ENCODE measurements around the gene TXNRD1.

The TXNRD1 gene

GRCh38 chr12:104347374-104348075 lies 131.9 kb downstream of the TXNRD1 start:
- Histone ChIP-seq H3K9me3 (ENCODE audit: control insufficient read depth in 1 of 2, low read length in 2 of 2) (no peaks in the 10 kb centered on the region), H3K9ac (ENCODE audit: low read depth in 1 of 2, low read length in 2 of 2) (no peak overlapping the region), H3K4me1 (ENCODE audit: control insufficient read depth in 1 of 2, insufficient read depth in 2 of 2, low read length in 2 of 2) (no peaks in the 10 kb centered on the region), H3K27me3 (ENCODE audit: control insufficient read depth in 1 of 2, insufficient read depth in 2 of 2, low read length in 2 of 2) (no peaks in the 10 kb centered on the region), H3K27ac (ENCODE audit: low read depth, low read length) (no peak overlapping the region), H3K36me3 (ENCODE audit: control insufficient read depth in 1 of 2, insufficient read depth in 2 of 2, low read length in 2 of 2) (peaks cover 28 to 71% of the 10 kb centered on the region in 2 donors), H3K4me3 (ENCODE audit: low read depth in 1 of 2, low read length in 2 of 2) (no peak overlapping the region)

GRCh38 chr12:104348283-104348993 lies 132.9 kb downstream of the TXNRD1 start:
- H3K4me1 ChIP-seq (ENCODE audit: control insufficient read depth in 1 of 2, insufficient read depth in 2 of 2, low read length in 2 of 2): no peaks in the 10 kb centered on the region
- H3K9me3 ChIP-seq (ENCODE audit: control insufficient read depth in 1 of 2, low read length in 2 of 2): no peaks in the 10 kb centered on the region
- no peak overlapping the region for H3K4me3 ChIP-seq (ENCODE audit: low read depth in 1 of 2, low read length in 2 of 2)
- H3K27me3 ChIP-seq (ENCODE audit: control insufficient read depth in 1 of 2, insufficient read depth in 2 of 2, low read length in 2 of 2): no peaks in the 10 kb centered on the region
- peaks cover 21 to 62% of the 10 kb centered on the region in 2 donors for H3K36me3 ChIP-seq (ENCODE audit: control insufficient read depth in 1 of 2, insufficient read depth in 2 of 2, low read length in 2 of 2)
- no peak overlapping the region for H3K27ac ChIP-seq (ENCODE audit: low read depth, low read length)
- H3K9ac ChIP-seq (ENCODE audit: low read depth in 1 of 2, low read length in 2 of 2): no peak overlapping the region

GRCh38 chr12:104348994-104349494 lies 133.5 kb downstream of the TXNRD1 start:
- H3K4me1 ChIP-seq (ENCODE audit: control insufficient read depth in 1 of 2, insufficient read depth in 2 of 2, low read length in 2 of 2): no peaks in the 10 kb centered on the region
- H3K36me3 ChIP-seq (ENCODE audit: control insufficient read depth in 1 of 2, insufficient read depth in 2 of 2, low read length in 2 of 2): peaks cover 21 to 62% of the 10 kb centered on the region in 2 donors
- no peak overlapping the region for H3K27ac ChIP-seq (ENCODE audit: low read depth, low read length)
- H3K4me3 ChIP-seq (ENCODE audit: low read depth in 1 of 2, low read length in 2 of 2): no peak overlapping the region
- no peak overlapping the region for H3K9ac ChIP-seq (ENCODE audit: low read depth in 1 of 2, low read length in 2 of 2)
- no peaks in the 10 kb centered on the region for H3K27me3 ChIP-seq (ENCODE audit: control insufficient read depth in 1 of 2, insufficient read depth in 2 of 2, low read length in 2 of 2)
- no peaks in the 10 kb centered on the region for H3K9me3 ChIP-seq (ENCODE audit: control insufficient read depth in 1 of 2, low read length in 2 of 2)

GRCh38 chr12:104350211-104351056 lies 134.9 kb downstream of the TXNRD1 start:
- H3K4me3 ChIP-seq (ENCODE audit: low read depth in 1 of 2, low read length in 2 of 2): no peak overlapping the region
- H3K27ac ChIP-seq (ENCODE audit: low read depth, low read length): no peak overlapping the region
- H3K9ac ChIP-seq (ENCODE audit: low read depth in 1 of 2, low read length in 2 of 2): no peak overlapping the region
- peaks cover 21 to 51% of the 10 kb centered on the region in 2 donors for H3K36me3 ChIP-seq (ENCODE audit: control insufficient read depth in 1 of 2, insufficient read depth in 2 of 2, low read length in 2 of 2)
- H3K9me3 ChIP-seq (ENCODE audit: control insufficient read depth in 1 of 2, low read length in 2 of 2): no peaks in the 10 kb centered on the region
- no peaks in the 10 kb centered on the region for H3K4me1 ChIP-seq (ENCODE audit: control insufficient read depth in 1 of 2, insufficient read depth in 2 of 2, low read length in 2 of 2)
- no peaks in the 10 kb centered on the region for H3K27me3 ChIP-seq (ENCODE audit: control insufficient read depth in 1 of 2, insufficient read depth in 2 of 2, low read length in 2 of 2)

- Histone ChIP-seq H3K9ac (ENCODE audit: low read depth in 1 of 2, low read length in 2 of 2) (no peak overlapping the region), H3K27ac (ENCODE audit: low read depth, low read length) (no peak overlapping the region), H3K4me1 (ENCODE audit: control insufficient read depth in 1 of 2, insufficient read depth in 2 of 2, low read length in 2 of 2) (no peaks in the 10 kb centered on the region), H3K9me3 (ENCODE audit: control insufficient read depth in 1 of 2, low read length in 2 of 2) (no peaks in the 10 kb centered on the region), H3K36me3 (ENCODE audit: control insufficient read depth in 1 of 2, insufficient read depth in 2 of 2, low read length in 2 of 2) (peaks cover 21 to 44% of the 10 kb centered on the region in 2 donors), H3K27me3 (ENCODE audit: control insufficient read depth in 1 of 2, insufficient read depth in 2 of 2, low read length in 2 of 2) (no peaks in the 10 kb centered on the region), H3K4me3 (ENCODE audit: low read depth in 1 of 2, low read length in 2 of 2) (no peak overlapping the region)
Observed at GRCh38 chr12:104351057-104351983, 135.7 kb downstream of the TXNRD1 start.

- Histone ChIP-seq H3K9me3 (ENCODE audit: control insufficient read depth in 1 of 2, low read length in 2 of 2) (no peaks in the 10 kb centered on the region), H3K27me3 (ENCODE audit: control insufficient read depth in 1 of 2, insufficient read depth in 2 of 2, low read length in 2 of 2) (no peaks in the 10 kb centered on the region), H3K4me1 (ENCODE audit: control insufficient read depth in 1 of 2, insufficient read depth in 2 of 2, low read length in 2 of 2) (no peaks in the 10 kb centered on the region), H3K9ac (ENCODE audit: low read depth in 1 of 2, low read length in 2 of 2) (no peak overlapping the region), H3K36me3 (ENCODE audit: control insufficient read depth in 1 of 2, insufficient read depth in 2 of 2, low read length in 2 of 2) (peaks cover 21 to 42% of the 10 kb centered on the region in 2 donors), H3K27ac (ENCODE audit: low read depth, low read length) (no peak overlapping the region), H3K4me3 (ENCODE audit: low read depth in 1 of 2, low read length in 2 of 2) (no peak overlapping the region)
Observed at GRCh38 chr12:104352106-104352713, 136.6 kb downstream of the TXNRD1 start.

- no peak overlapping the region for H3K4me3 ChIP-seq (ENCODE audit: low read depth in 1 of 2, low read length in 2 of 2)
- no peaks in the 10 kb centered on the region for H3K4me1 ChIP-seq (ENCODE audit: control insufficient read depth in 1 of 2, insufficient read depth in 2 of 2, low read length in 2 of 2)
- no peaks in the 10 kb centered on the region for H3K9me3 ChIP-seq (ENCODE audit: control insufficient read depth in 1 of 2, low read length in 2 of 2)
- H3K9ac ChIP-seq (ENCODE audit: low read depth in 1 of 2, low read length in 2 of 2): no peak overlapping the region
- no peak overlapping the region for H3K27ac ChIP-seq (ENCODE audit: low read depth, low read length)
- H3K36me3 ChIP-seq (ENCODE audit: control insufficient read depth in 1 of 2, insufficient read depth in 2 of 2, low read length in 2 of 2): peaks cover 12 to 31% of the 10 kb centered on the region in 2 donors
- H3K27me3 ChIP-seq (ENCODE audit: control insufficient read depth in 1 of 2, insufficient read depth in 2 of 2, low read length in 2 of 2): no peaks in the 10 kb centered on the region
Observed at GRCh38 chr12:104353012-104353981, 137.7 kb downstream of the TXNRD1 start.

GRCh38 chr12:104354167-104354867 lies 138.7 kb downstream of the TXNRD1 start:
- peaks cover 4 to 22% of the 10 kb centered on the region in 2 donors for H3K36me3 ChIP-seq (ENCODE audit: control insufficient read depth in 1 of 2, insufficient read depth in 2 of 2, low read length in 2 of 2)
- H3K9me3 ChIP-seq (ENCODE audit: control insufficient read depth in 1 of 2, low read length in 2 of 2): no peaks in the 10 kb centered on the region
- H3K27ac ChIP-seq (ENCODE audit: low read depth, low read length): no peak overlapping the region
- no peaks in the 10 kb centered on the region for H3K27me3 ChIP-seq (ENCODE audit: control insufficient read depth in 1 of 2, insufficient read depth in 2 of 2, low read length in 2 of 2)
- H3K4me3 ChIP-seq (ENCODE audit: low read depth in 1 of 2, low read length in 2 of 2): no peak overlapping the region
- no peaks in the 10 kb centered on the region for H3K4me1 ChIP-seq (ENCODE audit: control insufficient read depth in 1 of 2, insufficient read depth in 2 of 2, low read length in 2 of 2)
- H3K9ac ChIP-seq (ENCODE audit: low read depth in 1 of 2, low read length in 2 of 2): no peak overlapping the region
